Lower leg skin (tissue), 3 donors: ENCODE results near the gene PSD4.

Source experiments
- CTCF ChIP-seq, 3 donors: fragments of 450-650 bp; IDR thresholded peaks; one replicate each; pipeline ENCODE4 v1.5.1; 2016; ENCODE audit warnings: antibody characterized with exemption in 3 of 3, mild to moderate bottlenecking in 3 of 3, moderate library complexity in 2 of 3
- POLR2A ChIP-seq, 2 donors: fragments of 450-650 bp; IDR thresholded peaks; one replicate each; pipeline ENCODE4 v1.6.1; 2016 to 2017; ENCODE audit warnings: antibody characterized with exemption in 2 of 2, mild to moderate bottlenecking in 1 of 2, moderate library complexity in 1 of 2

GRCh38 chr2:113200736-113201490 lies 27.1 kb downstream of the PSD4 start:
- no peak for TF ChIP-seq CTCF (IDR thresholded peaks at IDR 0.05)
- TF ChIP-seq POLR2A (IDR thresholded peaks at IDR 0.05), result no peak
